CD4-positive, alpha-beta T cell treated with Interleukin-4 for 4 hours (primary cell): Measurements from ENCODE around the gene TAS2R40.
"Not testable (repeated sequence)": the region's sequence is repeated elsewhere in the genome, so short reads cannot be mapped to it uniquely, and the experiment has no call there.

Experiments
- DNase-seq: peaks from one replicate; pipeline ENCODE4 v3.0.0-alpha.2; 2020

The TAS2R40 gene

GRCh38 chr7:143252006-143252405 is 30.2 kb downstream of the TAS2R40 start:
- peak; percentile 46 for DNase-seq

GRCh38 chr7:143255564-143255963 is 33.7 kb downstream of the TAS2R40 start:
- peak; percentile 28 for DNase-seq

GRCh38 chr7:143256325-143256724 is 34.5 kb downstream of the TAS2R40 start:
- DNase-seq: no peak

- no peak for DNase-seq
Measured at GRCh38 chr7:143256932-143257331, 35.1 kb downstream of the TAS2R40 start.

GRCh38 chr7:143257501-143257900 is 35.7 kb downstream of the TAS2R40 start:
- no peak for DNase-seq

GRCh38 chr7:143258831-143259230 is 37.0 kb downstream of the TAS2R40 start:
- peak; percentile 62 for DNase-seq

- peak; percentile 24 for DNase-seq
Measured at GRCh38 chr7:143259765-143260164, 37.9 kb downstream of the TAS2R40 start.

- DNase-seq: no peak
Measured at GRCh38 chr7:143261901-143262300, 40.1 kb downstream of the TAS2R40 start.

GRCh38 chr7:143263266-143264195 is 41.7 kb downstream of the TAS2R40 start, which contains the start of gene GSTK1:
Gene GSTK1 (plus strand): TSS chr7:143263441. CDS start chr7:143263514, 73 bp downstream.
- peak; percentile 81 for DNase-seq

GRCh38 chr7:143264196-143264568 is 42.3 kb downstream of the TAS2R40 start:
- not testable (repeated sequence) for DNase-seq

- no peak for DNase-seq
Measured at GRCh38 chr7:143265017-143265693, 43.3 kb downstream of the TAS2R40 start.

GRCh38 chr7:143269251-143269650 is 47.4 kb downstream of the TAS2R40 start:
- DNase-seq: no peak

GRCh38 chr7:143271240-143271639 is 49.4 kb downstream of the TAS2R40 start:
- no peak for DNase-seq
